ENCODE measurements around the gene RNF125. TPM values are rescaled to one million over a fixed set of nuclear protein-coding genes. Genes with fewer than 3 reads are reported as not detected.

The RNF125 gene
- total and polyA plus RNA-seq, 11 donors: 1.1 to 12.5 (median 3.3) TPM

GRCh38 chr18:32095192-32095899 lies 76.7 kb downstream of the RNF125 start:
- Histone ChIP-seq H3K27ac (no peak overlapping the region), H3K4me1 (peaks cover 0 to 58% (median 28%) of the 10 kb centered on the region in 12 donors), H3K9me3 (no peaks in the 10 kb centered on the region), H3K36me3 (peaks cover 0 to 14% (median 5%) of the 10 kb centered on the region in 9 donors), H3K27me3 (no peaks in the 10 kb centered on the region), H3K4me3 (no peak overlapping the region)
- ATAC-seq (no peak), DNase-seq (no peak)
- no peak for TF ChIP-seq POLR2A (IDR thresholded peaks at IDR 0.05)
- TF ChIP-seq CTCF (IDR thresholded peaks at IDR 0.05): no peak
- 88 to 94% (median 91%) methylated on average over 7 of the region's 7 CpGs for WGBS, 4 donors
- intact Hi-C loops (cut with DNase I): loop anchor here in 3 of 10 donors (10.0 kb wide), 1 partner anchor 151 kb away; the partner anchor contains the start of gene TRAPPC8 (in 3 of the 3)

GRCh38 chr18:32095900-32096229 lies 77.2 kb downstream of the RNF125 start:
- peaks cover 0 to 14% (median 5%) of the 10 kb centered on the region in 9 donors for H3K36me3 ChIP-seq
- no peaks in the 10 kb centered on the region for H3K27me3 ChIP-seq
- H3K9me3 ChIP-seq: no peaks in the 10 kb centered on the region
- intact Hi-C loops (cut with DNase I): loop anchor here in 3 of 10 donors (10.0 kb wide), 1 partner anchor 151 kb away; the partner anchor contains the start of gene TRAPPC8 (in 3 of the 3)
- H3K4me3 ChIP-seq: no peak overlapping the region
- H3K27ac ChIP-seq: no peak overlapping the region
- peaks cover 0 to 58% (median 28%) of the 10 kb centered on the region in 12 donors for H3K4me1 ChIP-seq
- ATAC-seq (no peak), DNase-seq (no peak)
- WGBS, 4 donors: 74 to 77% (median 75%) methylated on average over 4 of the region's 4 CpGs
- TF ChIP-seq POLR2A (IDR thresholded peaks at IDR 0.05): no peak
- TF ChIP-seq CTCF (IDR thresholded peaks at IDR 0.05): no peak

GRCh38 chr18:32096946-32097345 lies 78.3 kb downstream of the RNF125 start:
- H3K27me3 ChIP-seq: no peaks in the 10 kb centered on the region
- ATAC-seq (no peak), DNase-seq (no peak)
- peaks cover 0 to 52% (median 22%) of the 10 kb centered on the region in 12 donors for H3K4me1 ChIP-seq
- H3K27ac ChIP-seq: no peak overlapping the region
- no peak for TF ChIP-seq POLR2A (IDR thresholded peaks at IDR 0.05)
- TF ChIP-seq CTCF (IDR thresholded peaks at IDR 0.05): no peak
- WGBS, 4 donors: 86 to 94% (median 92%) methylated on average over 2 of the region's 2 CpGs
- no peaks in the 10 kb centered on the region for H3K9me3 ChIP-seq
- H3K36me3 ChIP-seq: peaks cover 0 to 14% (median 5%) of the 10 kb centered on the region in 9 donors
- no peak overlapping the region for H3K4me3 ChIP-seq
- intact Hi-C loops (cut with DNase I): loop anchor here in 3 of 10 donors (10.0 kb wide), 1 partner anchor 152 kb away; the partner anchor contains the start of gene TRAPPC8 (in 3 of the 3)

- ATAC-seq (no peak), DNase-seq (no peak)
- intact Hi-C loops (cut with DNase I): no loop called here
- H3K4me3 ChIP-seq: no peak overlapping the region
- peaks cover 0 to 15% (median 0%) of the 10 kb centered on the region in 12 donors for H3K4me1 ChIP-seq
- no peaks in the 10 kb centered on the region for H3K9me3 ChIP-seq
- H3K27ac ChIP-seq: no peak overlapping the region
- H3K36me3 ChIP-seq: peaks cover 0 to 20% (median 0%) of the 10 kb centered on the region in 9 donors
- no peak for TF ChIP-seq POLR2A (IDR thresholded peaks at IDR 0.05)
- no peak for TF ChIP-seq CTCF (IDR thresholded peaks at IDR 0.05)
- 80 to 86% (median 84%) methylated on average over 2 of the region's 2 CpGs for WGBS, 4 donors
- no peaks in the 10 kb centered on the region for H3K27me3 ChIP-seq
These were observed 85.9 kb downstream of the RNF125 start for GRCh38 chr18:32104516-32104915.
